CD4-positive, alpha-beta T cell treated with Interferon alpha-2 for 1 hour (primary cell): ENCODE data around the gene SIM1.
"Not testable (repeated sequence)": the region's sequence is repeated elsewhere in the genome, so short reads cannot be mapped to it uniquely, and the experiment has no call there.

Experiments used
- DNase-seq, 2 donors: peaks; one replicate each; pipeline ENCODE4 v3.0.0-alpha.2; 2020 to 2022

The SIM1 gene

GRCh38 chr6:100420711-100421110 lies 44.0 kb downstream of the SIM1 start:
- no peak for DNase-seq

GRCh38 chr6:100417036-100417435 lies 47.7 kb downstream of the SIM1 start:
- no peak for DNase-seq

GRCh38 chr6:100415768-100416167 lies 49.0 kb downstream of the SIM1 start:
- DNase-seq, result no peak

GRCh38 chr6:100412872-100413271 lies 51.8 kb downstream of the SIM1 start:
- no peak for DNase-seq

GRCh38 chr6:100404051-100404450 lies 60.7 kb downstream of the SIM1 start:
- DNase-seq, result no peak

DNA sequence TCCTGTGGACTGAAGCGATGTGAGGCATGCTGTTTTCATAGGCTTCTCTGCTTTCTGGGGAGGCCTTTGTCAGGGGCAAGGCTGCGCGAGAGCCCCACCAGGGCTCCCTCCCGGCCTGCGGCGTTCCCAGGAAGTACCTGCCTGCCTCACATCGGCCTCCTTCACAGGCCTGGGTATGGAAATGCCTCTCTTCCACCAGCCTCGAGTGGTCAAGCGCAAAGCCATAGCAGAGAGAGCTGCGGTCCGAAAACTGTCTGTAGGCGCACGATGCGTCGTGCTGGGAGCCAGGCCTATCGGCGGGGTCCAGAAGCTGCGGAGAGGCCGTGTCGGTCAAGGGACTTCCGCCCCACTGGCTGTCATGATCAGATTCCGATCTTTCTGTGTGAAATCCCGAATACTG lies 71.2 kb downstream of the SIM1 start:
- no peak for DNase-seq

GRCh38 chr6:100392423-100392822 lies 72.3 kb downstream of the SIM1 start:
- no peak for DNase-seq

GRCh38 chr6:100388868-100389519 lies 75.7 kb downstream of the SIM1 start:
- no peak for DNase-seq

DNA sequence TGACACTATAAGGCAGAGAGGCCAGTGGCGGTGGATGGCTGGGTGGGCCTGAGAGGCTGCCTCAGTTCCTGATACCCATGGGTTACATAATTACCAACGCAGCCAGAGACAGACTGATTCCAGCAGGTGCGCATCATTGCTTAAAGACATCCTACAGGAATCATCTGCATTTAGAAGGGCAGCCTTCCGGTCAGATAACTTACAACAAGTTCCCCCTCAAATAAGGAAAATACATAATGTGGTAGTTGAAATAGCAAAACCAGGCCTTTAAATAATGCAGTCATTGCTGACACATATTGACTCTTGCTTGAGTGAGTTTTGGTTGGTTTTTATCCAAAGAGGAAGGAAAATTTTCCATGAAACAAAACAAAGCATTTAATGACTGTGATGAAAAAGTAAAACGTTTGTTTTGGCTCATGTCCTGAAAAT lies 81.9 kb downstream of the SIM1 start:
- no peak for DNase-seq

GRCh38 chr6:100382031-100382430 lies 82.7 kb downstream of the SIM1 start:
- DNase-seq, result no peak

GRCh38 chr6:100381111-100381510 lies 83.6 kb downstream of the SIM1 start:
- no peak for DNase-seq

- DNase-seq, result no peak
Observed at GRCh38 chr6:100379386-100379785, 85.3 kb downstream of the SIM1 start.

DNA sequence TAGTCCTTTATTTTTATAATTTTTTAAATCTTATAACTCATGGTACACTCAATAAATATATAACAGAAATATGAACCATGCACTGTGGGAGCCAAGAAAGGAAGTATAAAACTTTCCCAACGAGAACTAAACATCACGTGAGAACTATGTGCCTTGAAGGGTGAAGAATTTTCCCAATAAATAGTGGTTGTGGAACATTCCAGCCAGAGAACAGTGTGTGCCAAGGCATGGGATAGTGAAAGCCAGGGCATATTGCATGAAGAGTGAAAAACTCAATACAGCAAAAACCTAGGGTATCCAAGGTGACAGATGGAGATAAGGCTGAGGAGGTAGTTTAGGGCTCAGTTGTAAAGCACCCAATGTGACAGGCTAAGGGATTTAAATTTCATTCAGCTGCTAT lies 86.1 kb downstream of the SIM1 start:
- no peak for DNase-seq

DNA sequence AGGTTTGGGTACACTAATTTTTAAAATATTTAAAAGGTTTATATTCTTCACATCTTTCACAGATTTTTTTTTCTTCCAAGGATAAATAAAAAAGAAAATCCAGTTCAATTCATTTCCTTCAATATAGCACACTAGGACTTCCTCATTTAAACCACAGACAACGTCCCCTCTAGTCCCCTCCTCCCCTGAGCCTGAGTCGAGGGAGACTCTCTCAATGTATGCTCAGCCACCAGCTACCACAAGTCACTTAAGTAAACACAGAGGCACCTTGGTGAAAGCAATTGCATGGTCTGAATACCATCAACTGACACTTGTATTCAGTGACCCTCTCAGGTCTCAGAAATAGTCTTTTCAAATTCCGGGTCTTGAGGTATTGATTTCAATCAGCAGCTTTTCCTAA lies 88.6 kb downstream of the SIM1 start:
- no peak for DNase-seq

DNA sequence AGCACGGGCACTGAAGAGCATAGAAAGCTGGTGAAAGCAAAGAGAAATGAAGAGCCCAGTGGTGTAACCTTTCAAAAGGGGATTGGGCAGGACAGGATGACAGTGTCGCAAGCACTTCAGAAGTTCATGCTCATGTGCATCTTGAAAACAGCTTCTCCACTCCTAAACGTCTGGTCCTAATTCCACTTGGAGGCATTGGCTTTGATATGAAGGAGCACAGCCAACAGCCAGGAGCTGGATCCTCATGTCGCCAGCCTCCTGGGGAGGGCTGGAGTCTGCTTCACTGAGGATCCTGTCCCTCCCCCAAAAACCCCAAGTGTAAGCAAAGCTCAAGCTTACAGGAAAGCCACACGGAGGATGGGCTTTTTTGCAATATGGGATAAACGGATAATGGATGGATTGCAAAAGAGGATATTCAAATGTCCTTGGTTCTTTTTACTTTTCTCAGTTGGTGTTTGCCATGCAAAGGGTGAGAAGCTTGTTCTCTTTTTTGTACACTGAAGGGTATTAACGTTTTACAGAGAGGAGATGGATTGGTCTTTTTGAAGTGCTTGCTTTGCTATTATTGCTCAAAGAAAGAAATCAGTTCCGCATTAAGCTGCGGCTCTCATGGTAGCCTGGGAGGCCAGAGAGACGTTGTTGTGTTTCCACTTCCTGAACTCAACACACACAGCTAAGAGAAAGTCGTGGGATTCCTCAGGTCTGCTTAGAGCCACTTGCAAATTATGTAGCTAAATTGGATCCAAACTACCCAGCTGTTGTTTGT lies 92.2 kb downstream of the SIM1 start:
- no peak for DNase-seq

DNA sequence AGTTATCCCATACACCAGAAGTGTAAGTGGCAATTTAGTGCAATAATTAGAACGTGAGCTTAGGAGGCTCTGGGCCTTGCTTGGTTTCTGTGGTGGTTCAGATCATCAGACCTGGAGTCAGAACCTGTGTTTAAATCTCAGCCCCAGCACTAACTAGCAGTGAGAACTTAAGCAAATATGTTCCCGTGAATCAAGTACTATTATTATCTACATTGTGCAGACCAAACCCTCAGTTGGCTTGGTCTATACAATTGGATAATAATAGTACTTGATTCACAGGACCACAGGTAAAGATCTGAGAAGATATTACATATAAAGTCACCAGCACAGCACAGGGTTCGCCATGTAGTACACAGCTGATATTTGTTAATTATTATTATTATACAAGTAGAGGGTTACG lies 93.1 kb downstream of the SIM1 start:
- no peak for DNase-seq

DNA sequence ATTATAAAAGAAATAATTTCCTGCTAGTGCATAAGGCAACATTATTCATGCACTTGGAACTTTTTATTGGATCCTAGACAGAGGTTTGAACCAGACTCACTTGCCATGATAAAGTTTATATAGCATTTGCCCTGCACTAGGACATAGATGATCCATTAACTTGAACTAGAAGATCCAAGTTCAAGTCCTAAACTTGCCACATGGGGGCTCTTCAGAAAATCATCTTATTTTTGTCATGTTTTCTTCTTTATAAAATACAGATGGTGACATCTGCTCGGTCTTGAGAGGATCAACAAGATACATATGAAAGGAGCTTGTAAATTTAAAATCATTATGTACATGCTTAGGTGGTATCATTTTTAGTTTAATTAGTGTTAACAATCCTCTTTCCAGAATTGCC lies 94.5 kb downstream of the SIM1 start:
- no peak for DNase-seq

DNA sequence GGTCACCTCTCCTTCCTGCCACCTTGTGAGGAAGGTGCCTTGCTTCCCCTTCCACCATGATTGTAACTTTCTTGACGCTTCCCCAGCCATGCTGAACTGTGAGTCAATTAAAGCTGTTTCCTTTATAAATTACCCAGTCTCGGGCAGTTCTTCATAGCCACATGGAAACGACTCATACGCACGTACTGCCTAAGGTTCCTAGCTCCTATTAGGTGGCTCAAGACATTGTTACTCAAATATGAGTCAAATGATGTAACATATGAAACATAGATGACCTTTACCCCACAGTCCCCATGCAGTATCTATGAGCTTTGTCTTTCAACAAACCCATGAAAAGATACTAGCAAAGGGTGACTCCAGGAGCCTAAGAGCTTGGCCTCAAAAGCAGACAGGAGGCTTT lies 98.3 kb downstream of the SIM1 start:
- DNase-seq, result no peak

GRCh38 chr6:100363651-100364050 lies 101.1 kb downstream of the SIM1 start:
- DNase-seq, result no peak

DNA sequence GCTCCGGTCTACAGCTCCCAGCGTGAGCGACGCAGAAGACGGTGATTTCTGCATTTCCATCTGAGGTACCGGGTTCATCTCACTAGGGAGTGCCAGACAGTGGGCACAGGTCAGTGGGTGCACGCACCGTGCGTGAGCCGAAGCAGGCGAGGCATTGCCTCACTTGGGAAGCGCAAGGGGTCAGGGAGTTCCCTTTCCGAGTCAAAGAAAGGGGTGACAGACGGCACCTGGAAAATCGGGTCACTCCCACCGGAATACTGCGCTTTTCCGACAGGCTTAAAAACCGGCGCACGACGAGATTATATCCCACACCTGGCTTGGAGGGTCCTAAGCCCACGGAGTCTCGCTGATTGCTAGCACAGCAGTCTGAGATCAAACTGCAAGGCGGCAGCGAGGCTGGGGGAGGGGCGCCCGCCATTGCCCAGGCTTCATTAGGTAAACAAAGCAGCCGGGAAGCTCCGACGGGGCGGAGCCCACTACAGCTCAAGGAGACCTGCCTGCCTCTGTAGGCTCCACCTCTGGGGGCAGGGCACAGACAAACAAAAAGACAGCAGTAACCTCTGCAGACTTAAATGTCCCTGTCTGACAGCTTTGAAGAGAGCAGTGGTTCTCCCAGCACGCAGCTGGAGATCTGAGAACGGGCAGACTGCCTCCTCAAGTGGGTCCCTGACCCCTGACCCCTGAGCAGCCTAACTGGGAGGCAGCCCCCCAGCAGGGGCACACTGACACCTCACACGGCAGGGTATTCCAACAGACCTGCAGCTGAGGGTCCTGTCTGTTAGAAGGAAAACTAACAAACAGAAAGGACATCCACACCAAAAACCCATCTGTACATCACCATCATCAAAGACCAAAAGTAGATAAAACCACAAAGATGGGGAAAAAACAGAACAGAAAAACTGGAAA lies 109.7 kb downstream of the SIM1 start:
- not testable (repeated sequence) for DNase-seq

- no peak for DNase-seq
Observed at GRCh38 chr6:100353276-100354015, 111.3 kb downstream of the SIM1 start.

DNA sequence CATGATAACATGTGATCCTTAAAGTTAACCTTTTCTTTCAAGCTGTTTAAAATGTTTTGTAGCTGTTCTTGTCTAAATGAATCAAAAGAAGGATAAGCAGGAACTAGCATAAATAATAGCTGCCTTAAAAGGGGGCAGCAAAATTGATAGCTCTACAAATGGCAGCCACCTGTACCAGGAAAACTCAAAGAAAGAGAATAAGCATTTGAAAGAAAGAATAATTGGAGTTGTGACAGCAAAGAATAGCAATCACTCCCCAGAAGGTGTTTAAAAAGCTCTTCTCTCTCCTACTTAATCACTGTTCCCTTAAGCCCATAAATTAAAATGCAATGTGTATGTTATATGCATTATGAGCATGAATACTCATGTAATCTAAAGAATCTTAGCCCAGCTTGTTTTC lies 114.6 kb downstream of the SIM1 start:
- no peak for DNase-seq

GRCh38 chr6:100349366-100349765 lies 115.4 kb downstream of the SIM1 start:
- DNase-seq, result no peak
